ENCODE data around the gene SLC17A9.

The SLC17A9 gene

DNA sequence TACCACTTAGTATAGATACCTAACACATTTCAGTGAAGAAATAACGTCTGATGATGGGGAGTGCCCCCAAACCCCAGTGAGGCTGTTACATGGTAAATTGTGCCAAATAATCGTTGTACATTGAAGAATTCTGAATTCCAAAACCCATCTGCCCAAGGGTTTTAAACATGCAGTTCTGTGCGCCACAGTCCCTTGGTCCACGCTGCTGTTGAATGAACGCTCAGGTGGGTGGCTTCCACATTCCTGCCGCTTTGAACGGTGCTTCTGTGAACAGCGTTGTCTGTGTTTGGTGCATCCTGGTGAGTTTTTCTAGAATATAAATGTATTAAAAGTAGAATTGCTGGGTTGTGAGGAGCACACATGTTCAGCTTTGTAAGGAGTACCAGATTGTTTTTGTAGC is 11.6 kb upstream of the SLC17A9 start:
- no peak for DNase-seq

DNA sequence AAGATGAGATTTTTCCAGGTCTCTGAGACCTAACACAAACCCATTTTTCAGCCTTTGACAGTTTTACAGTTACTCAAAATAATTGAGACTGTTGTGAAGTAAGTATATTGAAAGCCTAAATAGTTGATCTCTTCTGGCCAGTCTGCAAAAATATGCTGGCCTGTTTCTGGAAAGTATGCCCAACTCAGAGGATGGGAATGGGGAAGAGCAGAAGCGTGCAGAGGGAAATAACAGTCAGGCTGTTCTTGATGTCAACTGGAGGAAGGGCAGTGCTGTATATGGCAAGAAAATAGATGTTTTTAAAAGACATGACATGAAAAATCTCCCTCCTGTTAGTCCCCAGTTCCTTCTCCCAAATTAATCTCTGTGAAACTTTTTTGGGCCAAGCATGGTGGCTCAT is 10.7 kb upstream of the SLC17A9 start:
- DNase-seq: no peak

DNA sequence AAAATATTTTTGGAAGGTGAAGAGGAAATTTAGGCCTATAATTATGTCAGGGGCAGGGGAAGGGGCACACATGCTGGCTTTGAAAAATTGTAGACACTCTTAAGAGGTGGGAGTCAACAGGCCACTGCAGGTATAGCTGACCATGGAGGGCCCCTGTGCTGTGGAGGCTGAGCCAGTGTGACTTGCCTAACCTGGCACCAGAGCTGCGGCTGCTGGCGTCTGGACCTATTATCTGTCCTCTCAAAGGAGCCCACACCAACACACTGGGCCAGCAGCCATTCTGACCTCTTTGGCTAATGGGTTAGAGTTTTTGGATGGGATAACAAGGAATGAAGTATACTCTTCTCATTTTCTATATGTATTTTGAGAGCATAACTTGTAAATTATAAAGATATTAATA is 10.1 kb upstream of the SLC17A9 start:
- no peak for DNase-seq

DNA sequence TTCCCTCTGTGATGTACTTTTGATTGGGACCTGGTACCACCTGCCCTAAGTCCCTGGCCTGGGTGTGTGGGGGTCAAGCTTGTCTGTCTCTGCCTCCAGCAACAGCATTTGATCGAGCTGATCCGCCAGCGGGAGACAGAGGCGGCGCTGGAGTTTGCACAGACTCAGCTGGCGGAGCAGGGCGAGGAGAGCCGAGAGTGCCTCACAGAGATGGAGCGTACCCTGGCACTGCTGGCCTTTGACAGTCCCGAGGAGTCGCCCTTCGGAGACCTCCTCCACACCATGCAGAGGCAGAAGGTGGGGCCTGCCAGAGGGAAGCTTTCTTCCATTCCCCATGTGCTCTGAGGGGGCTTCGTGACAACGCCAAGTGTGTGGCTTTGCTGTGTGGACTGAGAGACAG is 9.1 kb upstream of the SLC17A9 start:
- DNase-seq: no peak

DNA sequence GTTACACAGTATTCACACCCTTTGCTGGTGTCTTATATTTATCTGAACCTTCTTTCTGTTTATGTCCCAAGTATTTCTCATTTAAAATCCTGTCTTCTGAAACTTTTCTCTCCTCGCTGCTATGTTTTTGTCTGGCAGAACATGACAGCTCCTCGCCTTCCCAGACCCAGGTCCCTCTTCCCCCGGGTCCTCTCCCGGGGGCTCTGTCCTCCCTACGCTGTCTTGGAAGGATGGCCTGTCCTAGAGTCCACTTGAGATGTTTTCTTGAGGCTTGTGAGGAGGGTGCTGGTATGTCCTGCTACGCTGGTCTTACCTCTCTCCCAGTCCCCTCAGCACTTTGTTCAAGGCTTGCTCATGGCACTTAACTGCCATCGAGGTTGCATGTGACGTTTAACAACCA is 8.3 kb upstream of the SLC17A9 start:
- DNase-seq: no peak

GRCh38 chr20:62944746-62945145 is 7.8 kb upstream of the SLC17A9 start:
- no peak for DNase-seq

GRCh38 chr20:62945771-62946339 is 6.7 kb upstream of the SLC17A9 start:
- DNase-seq: no peak

GRCh38 chr20:62946918-62947317 is 5.6 kb upstream of the SLC17A9 start:
- DNase-seq: no peak

GRCh38 chr20:62947532-62948300 is 4.8 kb upstream of the SLC17A9 start:
- no peak for DNase-seq

DNA sequence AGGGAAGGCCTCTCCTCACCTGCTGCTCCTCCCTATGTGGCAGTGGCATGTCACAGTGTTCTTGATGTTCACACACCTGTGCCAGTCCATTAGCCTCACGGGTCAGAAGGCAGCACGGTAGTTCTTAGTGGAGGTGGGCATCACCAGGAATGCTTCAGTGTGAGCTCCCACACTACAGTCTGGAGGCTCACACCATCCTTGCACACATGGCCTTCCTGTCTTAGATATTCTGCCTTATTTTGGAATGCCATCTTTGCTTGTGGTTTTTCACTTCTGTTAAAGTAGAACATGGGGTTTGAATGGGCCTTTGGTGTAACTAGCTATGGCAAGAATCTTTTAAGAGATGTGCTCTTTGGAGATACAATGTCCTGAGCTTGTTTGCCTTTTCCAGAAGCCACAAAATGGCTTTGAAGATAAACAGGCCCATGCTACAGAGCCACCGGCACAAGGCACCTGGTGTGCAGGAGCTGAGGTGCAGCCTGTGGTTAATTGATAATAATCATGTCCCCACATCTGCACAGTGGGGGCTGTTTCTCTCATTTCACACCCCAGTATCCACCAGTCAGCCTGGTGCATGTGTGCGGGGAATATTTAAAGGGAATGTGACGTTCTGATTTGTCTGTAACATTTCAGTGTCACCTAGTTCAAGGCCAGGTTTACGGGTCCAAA is 3.2 kb upstream of the SLC17A9 start:
- no peak for DNase-seq

GRCh38 chr20:62949962-62950361 is 2.5 kb upstream of the SLC17A9 start:
- no peak for DNase-seq

DNA sequence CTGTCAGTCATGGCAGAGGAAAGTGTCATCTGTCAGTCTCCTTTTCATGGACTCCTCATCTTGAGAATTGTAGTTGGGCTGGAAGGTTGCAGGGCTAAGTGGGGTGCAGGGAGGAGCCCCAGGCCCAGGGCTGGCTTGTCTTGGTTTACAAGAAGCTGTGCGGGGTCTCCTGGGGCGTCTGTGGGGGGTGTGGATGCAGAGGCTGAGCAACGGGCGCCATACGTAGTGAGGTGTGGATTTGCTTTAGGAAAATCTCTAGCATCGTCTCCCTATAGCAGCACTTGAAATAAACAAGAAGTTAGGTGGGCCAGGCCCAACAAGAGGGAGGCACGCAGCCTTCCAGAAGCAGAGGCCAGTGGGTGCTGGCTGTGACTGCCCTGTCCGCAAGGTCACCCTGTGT is 1.8 kb upstream of the SLC17A9 start:
- no peak for DNase-seq

GRCh38 chr20:62951143-62951895 is 1.2 kb upstream of the SLC17A9 start:
- no peak for DNase-seq

DNA sequence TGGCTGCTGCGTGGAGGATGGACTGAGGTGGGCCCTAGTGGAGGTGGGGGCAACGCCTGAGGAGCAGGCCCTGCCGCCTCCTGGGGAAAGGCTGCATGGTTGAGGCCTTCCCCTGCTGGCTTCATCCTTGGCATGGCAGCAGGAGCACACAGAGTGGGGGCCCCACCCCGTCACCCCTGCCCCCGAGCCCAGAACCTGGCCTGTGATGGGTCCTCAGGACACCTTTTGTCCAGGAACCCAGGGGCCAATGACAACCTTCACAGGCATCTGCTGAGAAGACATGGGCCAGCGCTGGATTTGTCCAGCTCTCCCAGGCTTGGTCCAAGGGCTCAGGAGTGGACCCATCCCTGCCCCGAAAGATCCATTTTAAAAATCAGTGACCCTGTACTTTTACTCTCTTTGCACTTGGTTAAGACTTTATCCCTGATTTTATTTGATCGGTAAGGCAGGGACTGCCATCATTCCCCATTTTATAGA is 575 bp upstream of the SLC17A9 start:
- no peak for DNase-seq

- DNase-seq: no peak
Observed at GRCh38 chr20:62952968-62953838, 694 bp downstream of the SLC17A9 start.

DNA sequence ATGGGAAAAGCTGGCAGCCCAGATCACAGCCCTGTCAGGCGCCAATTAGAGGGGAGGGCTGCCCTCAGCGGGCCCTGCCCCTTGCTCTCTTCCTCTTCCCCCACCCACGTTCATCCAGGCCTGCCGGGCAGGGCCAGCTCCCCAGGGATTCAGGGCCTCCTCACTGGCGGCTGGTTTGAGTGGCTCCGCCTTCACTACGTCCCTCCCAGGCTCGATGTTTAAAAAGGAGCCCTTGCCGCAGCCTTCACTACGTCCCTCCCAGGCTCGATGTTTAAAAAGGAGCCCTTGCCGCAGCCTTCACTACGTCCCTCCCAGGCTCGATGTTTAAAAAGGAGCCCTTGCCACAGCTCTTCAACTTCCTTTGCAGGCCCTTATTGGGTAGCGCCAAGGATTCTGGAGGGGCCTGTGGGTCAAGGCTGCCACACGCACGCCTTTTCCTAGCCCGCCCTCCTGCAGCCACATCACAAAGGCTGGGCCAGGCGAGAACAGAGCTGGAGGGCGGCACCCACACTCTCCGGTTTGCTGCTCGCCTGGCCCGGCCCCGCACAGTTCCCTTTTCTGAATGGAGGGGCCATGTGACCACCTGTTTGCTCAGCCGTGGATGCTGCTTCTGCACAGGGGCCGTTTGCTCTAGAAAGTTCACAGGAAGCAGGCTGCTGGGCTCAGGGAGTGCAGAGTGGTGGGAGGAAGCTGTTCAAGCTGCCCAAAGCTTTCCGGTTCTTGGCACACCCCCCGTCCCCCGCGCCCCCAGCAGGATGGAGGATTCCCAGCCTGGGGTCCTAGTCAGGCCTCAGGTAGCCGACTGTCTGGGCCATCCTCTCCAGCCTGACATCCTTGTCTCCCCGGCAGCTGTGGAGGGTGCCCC is 1.6 kb downstream of the SLC17A9 start:
- DNase-seq: peak; percentile 62

GRCh38 chr20:62955519-62956386 is 3.2 kb downstream of the SLC17A9 start:
- DNase-seq: no peak

DNA sequence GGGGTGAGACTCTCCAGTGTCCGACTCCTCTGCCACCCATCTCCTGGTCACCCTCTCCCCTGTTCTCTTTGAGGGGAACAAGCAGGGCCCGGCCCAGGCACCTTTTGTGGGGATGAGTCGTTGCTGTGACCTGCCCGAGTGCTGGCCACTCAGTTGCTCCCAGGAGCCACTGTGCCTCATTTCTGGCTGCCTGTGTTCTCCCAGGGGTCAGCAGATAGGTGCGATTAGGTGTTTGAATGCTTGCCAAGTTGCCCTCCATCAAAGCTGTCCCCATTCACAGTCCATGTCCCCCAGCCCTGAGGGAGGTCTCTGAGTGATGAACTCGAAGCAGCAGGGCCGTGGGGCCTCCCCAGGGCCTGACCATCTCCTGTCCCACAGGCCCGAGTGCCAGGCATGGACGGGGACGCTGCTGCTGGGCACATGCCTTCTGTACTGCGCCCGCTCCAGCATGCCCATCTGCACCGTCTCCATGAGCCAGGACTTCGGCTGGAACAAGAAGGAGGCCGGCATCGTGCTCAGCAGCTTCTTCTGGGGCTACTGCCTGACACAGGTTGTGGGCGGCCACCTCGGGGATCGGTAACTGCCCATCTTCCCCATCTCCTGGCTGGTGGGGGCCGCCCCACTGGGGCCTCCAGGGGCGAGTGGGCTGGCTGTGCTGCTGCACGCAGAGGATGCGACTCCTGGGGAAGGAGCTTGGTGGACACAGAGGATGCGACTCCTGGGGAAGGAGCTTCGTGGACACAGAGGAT is 4.1 kb downstream of the SLC17A9 start:
- DNase-seq: no peak
